HG02943 (cell line): ENCODE data around the gene PARP12.

Experiments used
- ATAC-seq: cut with Tn5 transposase; IDR thresholded peaks from one replicate; pipeline ENCODE4 v1.9.1; 2021; ENCODE audit warnings: mild to moderate bottlenecking, low read depth, moderate library complexity; ENCODE audit not compliant: unreplicated experiment

Gene PARP12

DNA sequence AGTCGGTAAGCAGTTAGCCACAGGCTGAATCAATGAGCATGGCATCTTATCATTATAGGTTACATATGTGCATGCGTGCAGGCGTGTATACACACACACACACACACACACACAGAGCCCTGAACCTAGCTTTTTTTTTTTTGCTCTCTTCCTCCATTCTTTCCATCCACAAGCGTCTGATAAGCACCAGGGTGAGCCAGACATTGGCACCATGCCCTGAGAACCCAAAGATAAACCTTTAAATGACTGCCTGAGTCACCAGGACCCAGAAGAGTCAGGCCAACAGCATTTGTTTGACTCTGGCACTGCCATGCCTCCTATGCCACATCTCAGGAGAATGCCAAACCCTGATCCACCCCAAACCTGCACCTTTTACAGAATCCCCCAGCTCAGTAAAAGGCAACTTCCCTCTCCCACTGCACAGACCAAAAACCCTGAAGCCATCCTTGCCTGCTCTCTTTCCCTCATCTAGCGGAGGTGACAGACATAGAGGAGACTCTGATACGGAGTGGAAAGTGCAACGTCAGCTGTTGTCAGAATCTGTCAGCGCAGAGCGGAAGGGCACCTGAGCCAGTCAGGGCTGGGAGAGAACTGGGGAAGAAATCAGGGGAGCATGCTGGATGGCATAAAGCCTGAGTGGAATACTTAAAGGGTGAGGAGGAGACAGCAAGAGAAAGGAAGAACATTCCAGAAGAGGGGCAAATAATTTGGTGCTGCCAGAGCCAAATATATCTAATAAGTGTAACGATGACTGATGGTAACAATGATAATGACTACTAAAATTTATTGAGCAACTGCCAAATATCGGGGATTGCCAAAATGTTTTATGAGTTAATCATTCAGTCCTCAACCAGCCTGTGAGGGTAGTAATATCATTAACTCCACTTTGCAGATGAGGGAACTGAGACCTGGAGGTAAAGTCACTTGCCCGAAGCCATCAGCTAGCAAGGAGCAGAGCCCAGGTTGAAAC lies 3.2 kb downstream of the PARP12 start:
- ATAC-seq = no peak

DNA sequence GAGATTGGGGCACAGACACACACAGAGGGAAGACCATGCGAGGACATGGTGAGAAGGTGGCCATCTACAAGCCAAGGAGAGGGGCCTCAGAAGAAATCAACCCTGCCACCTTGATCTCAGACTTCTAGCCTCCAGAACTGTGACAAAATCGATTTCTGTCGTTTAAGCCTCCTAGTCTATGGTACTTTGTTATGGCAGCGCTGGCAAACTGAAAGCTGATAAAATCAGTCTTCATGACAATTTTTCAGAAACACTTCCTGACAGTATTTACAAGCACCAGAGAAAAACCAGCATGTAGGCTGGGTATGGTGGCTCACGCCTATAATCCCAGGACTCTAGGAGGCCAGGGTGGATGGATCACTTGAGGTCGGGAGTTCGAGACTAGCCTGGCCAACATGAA lies 4.2 kb downstream of the PARP12 start:
- ATAC-seq = no peak

DNA sequence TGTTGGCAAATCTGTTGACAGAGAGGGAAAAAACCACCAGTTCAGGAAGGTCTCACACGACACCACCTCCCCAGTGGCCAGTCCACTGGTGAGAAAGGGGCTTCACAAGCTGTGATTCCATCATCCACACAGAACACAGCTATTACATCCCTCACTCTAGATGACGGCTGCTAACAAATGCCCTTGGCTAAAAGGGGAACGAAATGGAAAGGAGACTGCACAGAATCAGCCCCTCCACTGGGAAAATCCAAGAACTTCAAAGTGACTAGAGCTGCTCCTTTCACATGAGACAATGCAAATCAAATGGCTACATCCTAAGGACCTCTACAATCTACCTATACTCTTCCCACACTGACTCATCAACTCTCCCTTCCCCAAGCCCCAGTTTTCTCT lies 5.6 kb downstream of the PARP12 start:
- no peak for ATAC-seq

DNA sequence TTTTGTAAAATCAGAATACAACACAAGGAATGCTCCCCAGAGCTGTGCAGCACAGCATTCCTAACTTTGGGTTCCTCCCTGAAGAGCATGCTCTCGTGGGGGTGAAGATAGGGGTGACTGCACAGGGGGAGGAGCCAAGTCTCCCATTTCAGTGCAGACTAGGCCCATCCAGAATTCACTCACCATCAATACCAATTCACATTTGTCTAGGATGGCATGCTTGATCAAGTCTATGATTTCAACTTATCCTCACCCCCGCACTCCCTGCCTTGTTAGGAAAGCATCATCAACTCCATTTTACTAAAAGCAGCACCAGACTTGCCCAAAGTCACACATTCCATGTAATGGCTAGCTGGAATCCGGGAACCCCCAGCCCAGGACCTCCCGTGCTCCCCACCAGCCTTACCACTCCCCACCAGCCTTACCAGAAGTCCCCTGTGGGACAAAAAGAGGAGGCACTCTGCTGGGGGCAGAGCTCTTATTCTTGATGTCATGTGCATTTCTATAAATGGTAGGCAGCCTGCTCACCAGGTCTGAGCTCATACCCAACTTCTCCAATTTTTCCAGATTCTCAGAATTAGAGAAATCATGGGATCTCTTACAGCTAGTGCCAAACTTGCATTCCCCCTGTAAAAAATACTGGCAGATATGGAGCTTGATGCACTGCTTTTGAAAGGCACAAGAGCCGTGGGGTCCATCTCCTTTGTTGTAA lies 6.2 kb downstream of the PARP12 start:
- ATAC-seq = no peak

DNA sequence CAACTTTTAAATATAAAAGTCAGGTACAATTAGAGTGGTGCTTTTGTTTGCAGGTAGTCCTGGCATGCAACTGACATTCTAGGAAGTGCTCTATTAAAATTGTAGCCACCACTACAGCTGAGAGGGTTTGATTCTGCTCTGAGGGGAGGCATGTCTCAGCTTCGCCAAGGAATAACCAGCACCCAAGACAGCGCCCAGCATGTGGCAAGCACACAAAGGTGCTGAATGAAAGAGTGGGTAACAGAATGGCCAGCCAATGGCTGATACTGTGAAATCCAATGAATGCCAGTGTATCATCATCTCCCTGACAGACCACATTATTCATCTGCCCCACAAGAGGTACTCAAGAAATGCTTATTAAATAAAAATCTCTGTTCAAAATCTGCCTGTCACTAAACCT lies 6.9 kb downstream of the PARP12 start:
- ATAC-seq = no peak

DNA sequence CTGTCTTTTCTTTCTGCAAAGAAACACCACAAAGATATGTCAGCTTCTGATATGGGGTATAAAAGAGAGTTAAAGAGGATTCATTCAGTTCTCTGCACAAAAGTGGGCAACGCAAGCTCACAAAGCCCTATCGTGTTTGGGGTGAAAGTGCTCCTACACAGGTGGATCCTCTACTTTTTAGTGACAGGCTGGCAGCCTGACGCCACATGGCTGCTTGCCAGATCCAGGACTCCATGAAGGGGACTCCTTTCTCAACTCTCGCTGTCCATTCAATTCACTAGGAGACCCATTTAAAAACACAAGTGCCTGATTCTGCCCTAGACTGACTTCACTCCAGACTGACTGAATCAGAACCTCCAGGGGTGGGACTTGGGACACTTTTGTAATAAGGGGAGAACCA lies 8.0 kb downstream of the PARP12 start:
- ATAC-seq = no peak

DNA sequence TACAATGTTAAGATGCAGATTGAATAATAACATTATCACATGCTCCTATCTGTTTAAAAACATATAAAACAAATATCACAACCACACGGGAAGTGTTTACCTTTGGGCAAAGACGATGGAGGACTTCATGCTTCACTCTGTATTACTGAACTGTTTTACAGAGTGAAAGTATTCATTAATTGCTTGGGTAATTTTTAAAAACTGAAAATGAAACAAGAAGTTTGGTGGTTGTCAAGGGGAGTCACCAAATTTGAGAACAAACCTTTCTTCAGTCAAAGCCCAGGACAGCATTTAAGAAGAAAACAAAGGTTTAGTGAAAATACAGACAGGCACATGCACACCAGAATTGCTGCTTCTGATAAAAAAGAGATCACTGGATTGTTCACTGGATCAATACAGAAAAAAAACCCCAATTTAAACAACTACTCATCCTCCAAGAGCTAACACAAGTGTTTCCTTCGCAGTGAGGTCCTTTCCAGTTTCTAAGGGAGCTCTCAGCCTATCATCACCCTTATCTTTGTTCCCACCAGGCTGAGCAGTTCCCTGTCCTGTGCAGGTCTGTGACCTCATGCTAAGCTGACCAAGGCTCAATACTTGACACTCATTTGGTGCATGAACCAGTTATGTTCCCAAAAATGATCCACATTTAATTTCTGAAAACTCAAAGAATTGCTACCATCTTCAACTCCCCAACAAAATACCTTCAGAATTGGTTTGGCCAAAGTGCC lies 8.8 kb downstream of the PARP12 start:
- ATAC-seq = peak; percentile 83

DNA sequence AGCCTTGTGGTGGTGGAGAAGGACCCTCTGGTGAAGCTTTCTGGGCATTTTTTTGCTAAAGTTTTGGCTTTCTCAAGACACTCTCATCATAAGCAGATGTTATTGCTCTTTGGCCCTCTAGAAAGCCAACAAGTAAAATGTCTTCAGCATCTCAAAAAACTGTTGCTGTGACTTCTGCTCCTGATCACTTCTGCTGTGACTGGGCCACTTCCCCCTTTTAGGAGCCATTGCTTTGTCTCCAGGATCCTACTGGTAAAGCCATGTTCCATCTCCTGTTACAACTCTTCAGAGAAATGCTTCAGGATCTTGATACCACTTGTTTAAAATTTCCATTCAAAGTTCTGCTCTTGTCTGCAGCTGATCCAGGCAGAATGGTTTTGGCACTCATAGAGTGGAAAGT lies 10.9 kb downstream of the PARP12 start:
- no peak for ATAC-seq

DNA sequence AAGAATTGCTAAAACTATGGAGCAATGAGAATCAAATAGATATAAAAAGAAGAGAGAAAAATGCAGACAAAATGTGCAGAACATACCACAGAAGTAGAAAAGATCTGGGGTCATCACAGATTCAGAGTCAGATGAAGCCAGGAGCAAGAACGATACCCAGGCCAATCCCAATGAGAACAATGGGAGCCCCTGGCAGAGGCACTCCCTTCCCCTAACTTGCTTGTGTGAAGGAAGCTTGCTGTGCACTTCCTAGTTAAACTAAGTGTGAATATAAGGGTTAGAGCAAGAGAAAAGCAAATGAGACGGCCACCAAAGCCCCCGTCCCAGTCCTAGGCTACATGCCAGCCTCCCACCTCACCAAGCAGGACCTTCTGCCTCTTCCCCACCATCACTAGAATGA lies 12.7 kb downstream of the PARP12 start:
- no peak for ATAC-seq

DNA sequence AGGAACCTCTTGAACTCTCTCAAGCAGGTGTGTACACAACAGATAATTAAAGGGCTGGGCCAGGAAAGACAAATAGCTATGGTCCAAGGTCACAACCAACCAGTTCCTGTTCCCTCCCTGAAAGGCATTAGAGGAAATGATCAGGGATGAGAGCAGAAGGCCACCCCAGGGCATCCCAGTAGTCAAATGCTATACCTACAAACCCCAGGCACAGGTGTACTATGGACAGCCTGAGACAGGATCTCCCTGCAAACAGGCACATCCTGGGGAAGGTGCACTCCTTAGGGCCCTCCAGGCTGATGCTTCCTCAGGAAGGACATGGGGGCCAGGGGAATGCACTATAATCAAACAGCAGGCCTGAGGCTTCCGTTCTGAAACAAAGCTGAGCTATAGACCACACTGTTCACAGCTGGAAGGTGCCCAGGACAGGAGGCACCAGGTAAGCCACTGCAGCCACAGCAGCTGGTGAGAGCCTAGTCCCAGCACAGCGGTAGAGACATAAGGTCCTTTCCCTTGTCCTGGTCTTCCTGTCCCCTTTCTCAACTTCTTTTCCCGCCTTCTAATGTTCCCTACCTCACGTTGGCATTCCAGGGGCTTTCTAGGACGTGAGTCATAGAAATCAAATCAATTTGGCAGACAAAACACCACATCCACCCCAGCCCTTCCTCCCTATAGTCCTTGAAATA lies 13.3 kb downstream of the PARP12 start:
- no peak for ATAC-seq

DNA sequence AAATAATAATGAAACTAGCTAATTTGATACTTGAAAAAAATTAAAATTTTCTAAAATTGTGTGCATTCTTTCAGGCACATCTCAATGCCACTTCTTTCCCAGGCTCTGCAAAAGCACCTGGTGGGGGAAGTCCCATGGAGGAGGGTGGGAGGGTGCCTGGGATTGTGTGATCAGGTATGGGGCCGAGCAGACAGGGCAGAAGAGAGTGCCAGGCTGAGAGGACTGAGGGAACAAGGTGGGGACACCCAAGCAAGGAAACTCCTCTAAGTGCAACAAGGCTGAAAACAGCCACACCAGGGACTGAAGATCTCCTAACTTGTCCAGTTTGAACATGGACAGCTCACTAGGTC lies 13.8 kb downstream of the PARP12 start:
- no peak for ATAC-seq

DNA sequence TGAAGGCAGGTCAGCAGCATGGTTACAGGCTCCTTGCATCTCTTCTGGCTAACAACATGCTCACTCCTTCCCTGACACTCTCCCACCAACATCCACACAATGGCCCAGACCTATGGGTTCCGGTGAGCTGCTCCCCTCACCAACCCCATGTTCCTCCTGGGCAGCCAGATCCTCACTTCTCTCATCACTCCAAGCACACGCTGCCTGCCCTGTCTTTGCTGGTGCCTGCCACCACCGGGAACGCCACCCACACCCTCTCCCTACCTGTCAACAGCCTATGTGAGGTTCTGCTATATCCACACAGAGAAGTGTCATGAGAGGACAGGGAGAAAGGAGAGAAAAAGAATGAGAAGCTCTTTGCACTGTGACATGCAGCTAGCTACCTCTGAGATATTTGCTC lies 14.6 kb downstream of the PARP12 start:
- no peak for ATAC-seq

DNA sequence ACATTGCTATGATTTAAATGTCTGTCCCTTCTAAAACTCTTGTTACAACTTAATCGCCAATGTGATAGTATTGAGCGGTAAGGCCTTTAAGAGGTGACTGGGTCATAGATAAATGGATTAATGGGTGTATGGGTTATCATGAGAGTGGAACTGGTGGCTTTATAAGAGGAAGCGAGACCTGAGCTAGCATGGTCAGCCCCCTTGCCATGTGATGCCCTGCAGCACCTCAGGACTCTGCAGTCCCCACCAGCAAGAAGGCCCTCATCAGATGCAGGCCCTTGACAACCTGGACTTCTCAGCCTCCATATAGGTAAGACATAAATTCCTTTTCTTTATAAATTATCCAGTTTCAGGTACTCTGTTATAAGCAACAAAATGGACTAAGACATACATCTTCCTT lies 15.6 kb downstream of the PARP12 start:
- ATAC-seq = no peak

DNA sequence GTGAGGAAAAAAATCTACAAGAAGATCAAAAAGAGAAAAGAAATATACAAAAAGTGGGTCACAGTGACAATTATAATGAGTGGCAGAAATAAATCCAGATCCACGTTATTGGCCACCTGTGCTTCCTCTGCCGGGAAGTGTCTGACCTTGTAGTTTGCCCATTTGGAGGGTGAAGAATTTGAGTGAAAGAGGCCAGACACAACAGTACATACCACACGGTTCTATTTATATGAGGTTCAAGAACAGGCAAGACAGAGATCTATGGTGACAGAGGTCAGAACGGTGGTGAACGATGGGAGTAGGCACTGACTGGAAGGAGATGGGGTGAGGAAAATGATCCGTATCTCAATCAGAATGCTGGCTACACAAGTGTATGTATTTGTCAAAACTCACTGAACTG lies 17.1 kb downstream of the PARP12 start:
- no peak for ATAC-seq

DNA sequence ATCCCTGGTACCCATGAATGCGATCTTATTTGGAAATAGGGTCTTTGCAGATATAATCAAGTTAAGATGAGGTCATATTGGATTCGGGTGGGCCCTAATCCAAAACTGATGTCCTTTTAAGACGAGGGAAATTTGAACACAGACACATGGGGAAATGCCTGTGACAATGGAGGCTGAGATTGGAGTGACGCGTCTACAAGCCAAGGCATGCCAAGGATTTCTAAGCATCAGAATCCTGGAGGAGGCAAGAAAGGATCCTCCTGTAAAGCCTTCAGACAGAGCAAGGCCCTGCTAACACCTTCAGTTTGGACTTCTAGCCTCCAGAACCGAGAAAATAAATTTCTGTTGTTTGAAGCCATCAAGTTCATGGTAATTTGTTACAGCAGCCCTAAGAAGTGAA lies 18.5 kb downstream of the PARP12 start:
- ATAC-seq = no peak

DNA sequence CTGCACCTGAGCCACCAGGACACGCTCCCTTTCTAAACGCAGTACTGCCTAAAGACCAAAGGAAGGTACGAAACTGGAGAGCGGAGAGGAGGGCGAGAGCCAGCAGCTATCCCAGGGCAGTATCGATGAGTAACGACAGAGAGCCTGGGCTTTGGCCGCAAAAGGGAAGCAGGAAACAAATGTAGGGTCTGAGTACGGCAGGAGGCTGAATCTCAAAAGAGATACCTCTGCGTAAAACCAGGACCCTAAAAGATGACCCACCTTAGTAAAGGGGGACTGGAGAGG lies 20.4 kb downstream of the PARP12 start:
- no peak for ATAC-seq

DNA sequence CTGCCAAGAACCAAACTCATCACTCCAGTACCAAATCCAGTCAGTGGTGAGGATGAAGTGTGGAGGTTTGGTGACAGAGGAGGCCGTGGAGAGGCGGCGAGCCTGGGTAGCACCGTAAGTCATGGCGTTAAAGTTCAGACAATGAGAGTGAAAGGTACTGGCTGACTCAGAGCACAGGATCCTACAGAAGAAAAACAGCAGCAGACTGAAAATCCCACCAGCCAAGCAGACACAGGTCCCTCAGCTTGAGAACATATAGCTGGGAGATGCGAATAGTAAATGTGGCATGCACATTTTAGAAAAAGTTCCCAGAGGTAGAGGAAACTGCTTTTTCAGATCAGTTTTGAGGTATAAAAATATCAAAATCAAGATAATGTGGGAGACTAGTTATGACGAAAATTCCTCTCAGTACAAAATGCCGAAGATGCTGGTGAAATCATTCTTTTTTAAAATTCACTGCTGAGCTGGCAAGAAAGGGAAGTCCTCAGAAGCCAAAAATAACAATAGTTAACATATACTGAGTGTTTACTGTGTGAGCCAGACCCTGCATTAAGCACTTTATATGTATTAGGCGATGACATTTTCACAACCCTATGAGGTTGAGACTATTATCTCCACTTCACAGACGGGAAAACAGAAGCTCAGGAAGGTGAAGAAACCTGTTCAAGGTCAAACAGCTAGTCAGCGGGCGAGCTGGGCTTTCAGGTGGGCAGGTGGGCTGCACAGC lies 20.9 kb downstream of the PARP12 start:
- no peak for ATAC-seq

DNA sequence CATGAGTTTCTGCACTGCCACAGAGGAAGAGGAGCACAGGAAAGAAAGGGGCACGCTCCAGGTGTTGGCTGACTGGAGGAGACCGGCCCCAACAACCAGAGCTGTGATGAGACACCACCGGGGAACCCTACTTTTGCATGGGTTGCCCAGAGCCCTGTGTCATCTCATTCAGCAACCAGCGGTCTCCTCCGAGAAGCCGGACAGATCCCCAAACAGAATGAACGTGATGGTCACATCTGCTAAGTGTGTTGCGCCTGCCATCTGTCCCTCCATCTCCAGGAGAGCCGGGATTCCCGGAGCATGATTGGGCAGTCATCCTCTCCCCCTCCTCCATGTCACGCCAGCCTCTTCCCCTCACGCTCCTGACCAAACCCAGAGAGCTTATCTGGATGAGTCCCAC lies 22.9 kb downstream of the PARP12 start:
- no peak for ATAC-seq

DNA sequence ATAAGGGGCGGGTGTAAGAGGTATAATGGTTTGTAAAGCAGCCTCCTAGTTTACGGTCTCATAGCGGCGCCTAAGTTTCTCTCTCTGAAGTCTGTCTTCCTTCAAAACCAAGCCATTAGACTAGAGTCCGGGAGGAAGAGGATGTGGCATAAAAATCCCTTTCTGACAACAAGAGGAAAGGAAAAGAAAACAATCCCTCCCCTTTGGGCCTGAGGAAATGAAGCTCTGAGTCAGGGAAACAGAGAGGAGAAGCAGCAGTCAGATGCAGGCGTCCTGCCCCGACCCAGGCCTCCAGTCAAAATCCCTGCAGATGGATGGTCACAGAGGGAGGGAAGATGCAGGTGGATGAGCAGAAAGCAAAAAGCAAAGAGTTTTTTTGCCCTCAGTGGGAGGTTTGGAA lies 23.7 kb downstream of the PARP12 start:
- ATAC-seq = no peak

DNA sequence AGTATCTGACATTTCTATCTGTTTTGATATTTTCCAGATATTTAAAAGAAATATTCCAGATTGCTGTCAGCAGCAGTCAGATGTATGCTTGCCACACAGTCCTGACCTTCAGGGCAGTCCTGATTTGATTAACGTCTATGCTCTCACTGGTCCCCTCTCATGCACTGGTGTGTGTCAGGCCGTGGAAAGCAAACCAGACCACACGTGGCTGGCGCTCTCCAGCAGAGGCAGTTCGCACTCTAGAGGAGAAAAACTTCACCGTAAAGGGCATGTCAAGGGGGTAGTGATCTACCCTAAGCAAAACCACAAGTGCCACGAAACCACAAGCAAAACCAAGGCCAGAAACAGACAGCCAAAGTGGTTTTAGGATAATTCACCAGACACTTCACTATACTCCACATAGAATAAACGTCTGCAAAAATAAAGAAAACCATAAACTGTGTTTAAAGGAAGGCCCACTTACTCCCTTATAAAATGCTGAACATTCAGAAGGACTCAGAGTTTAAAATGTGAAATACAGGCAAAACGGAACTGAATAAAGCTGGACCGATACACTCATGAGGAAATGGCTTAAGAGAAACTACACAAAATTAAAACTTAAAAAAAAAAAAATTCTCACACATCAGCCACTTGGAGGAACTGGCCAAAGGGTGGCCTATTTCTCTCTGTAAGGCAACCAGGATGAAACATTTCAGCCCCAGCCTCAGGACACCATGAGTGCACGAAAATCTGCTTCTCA lies 26.4 kb downstream of the PARP12 start:
- ATAC-seq = no peak
